NOMO-1 treated with dmso at 0.1 percent for 144 hours (cell line): ENCODE measurements around the gene CCZ1B.
"Not testable (repeated sequence)": the region's sequence is repeated elsewhere in the genome, so short reads cannot be mapped to it uniquely, and the experiment has no call there.

Experiments used
- DNase-seq: peaks from one replicate; lab custom pipeline; 2025; ENCODE audit not compliant: unreplicated experiment; lab: John Stamatoyannopoulos, UW

Gene CCZ1B

GRCh38 chr7:6831018-6831725 is 5.1 kb upstream of the CCZ1B start:
- no peak for DNase-seq

GRCh38 chr7:6830026-6830425 is 4.0 kb upstream of the CCZ1B start:
- not testable (repeated sequence) for DNase-seq

GRCh38 chr7:6829616-6830015 is 3.5 kb upstream of the CCZ1B start:
- DNase-seq, result not testable (repeated sequence)

- DNase-seq, result not testable (repeated sequence)
Observed at GRCh38 chr7:6827180-6827579, 1.1 kb upstream of the CCZ1B start.

- DNase-seq, result not testable (repeated sequence)
Observed at GRCh38 chr7:6825236-6826125, 594 bp downstream of the CCZ1B start.

- not testable (repeated sequence) for DNase-seq
Observed at GRCh38 chr7:6821622-6822021, 4.5 kb downstream of the CCZ1B start.

- not testable (repeated sequence) for DNase-seq
Observed at GRCh38 chr7:6815470-6815869, 10.6 kb downstream of the CCZ1B start.

GRCh38 chr7:6813011-6813410 is 13.1 kb downstream of the CCZ1B start:
- DNase-seq, result not testable (repeated sequence)

GRCh38 chr7:6807959-6808358 is 18.1 kb downstream of the CCZ1B start:
- DNase-seq, result not testable (repeated sequence)

GRCh38 chr7:6807393-6807918 is 18.6 kb downstream of the CCZ1B start:
- not testable (repeated sequence) for DNase-seq

GRCh38 chr7:6800331-6800730 is 25.7 kb downstream of the CCZ1B start:
- DNase-seq, result not testable (repeated sequence)

- DNase-seq, result not testable (repeated sequence)
Observed at GRCh38 chr7:6799887-6800286, 26.2 kb downstream of the CCZ1B start.

GRCh38 chr7:6798047-6798446 is 28.0 kb downstream of the CCZ1B start:
- not testable (repeated sequence) for DNase-seq

GRCh38 chr7:6797218-6797617 is 28.9 kb downstream of the CCZ1B start:
- DNase-seq, result not testable (repeated sequence)

GRCh38 chr7:6794276-6794675 is 31.8 kb downstream of the CCZ1B start:
- not testable (repeated sequence) for DNase-seq

GRCh38 chr7:6792113-6792872 is 33.8 kb downstream of the CCZ1B start:
- not testable (repeated sequence) for DNase-seq

GRCh38 chr7:6789353-6789752 is 36.7 kb downstream of the CCZ1B start:
- not testable (repeated sequence) for DNase-seq

- DNase-seq, result not testable (repeated sequence)
Observed at GRCh38 chr7:6781581-6781980, 44.5 kb downstream of the CCZ1B start.

- DNase-seq, result not testable (repeated sequence)
Observed at GRCh38 chr7:6761186-6761585, 64.9 kb downstream of the CCZ1B start.

- not testable (repeated sequence) for DNase-seq
Observed at GRCh38 chr7:6753964-6754363, 72.1 kb downstream of the CCZ1B start, which contains the start of gene RSPH10B2. Gene RSPH10B2, plus strand, starts transcription at chr7:6754103. Its CDS starts 3,575 bp downstream, at chr7:6757678.

GRCh38 chr7:6750173-6750572 is 75.9 kb downstream of the CCZ1B start:
- not testable (repeated sequence) for DNase-seq
